ENCODE measurements around the gene NOL11.
"Not testable (repeated sequence)": the region's sequence is repeated elsewhere in the genome, so short reads cannot be mapped to it uniquely, and the experiment has no call there.

NOL11 gene

DNA sequence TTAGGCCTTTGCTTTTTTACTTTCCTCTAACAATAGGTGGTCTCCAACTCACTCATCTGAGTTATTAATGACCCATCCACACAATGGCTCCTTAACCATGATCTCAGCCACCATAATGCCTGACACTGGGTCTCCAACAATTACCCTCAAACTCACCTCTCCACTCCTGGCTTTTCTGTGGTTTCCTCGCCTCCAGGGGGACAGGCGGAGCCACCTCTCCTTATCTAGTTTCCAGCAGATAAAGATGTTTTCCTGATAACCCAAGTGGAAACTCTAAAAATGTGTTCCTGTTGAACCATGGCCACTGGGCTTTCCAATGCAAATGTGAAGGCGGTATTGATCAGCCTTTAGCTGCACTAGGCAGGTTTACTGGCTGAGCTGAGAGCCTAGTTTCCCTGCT lies 9.4 kb upstream of the NOL11 start:
- no peak for DNase-seq (ENCODE audit: low read depth)

DNA sequence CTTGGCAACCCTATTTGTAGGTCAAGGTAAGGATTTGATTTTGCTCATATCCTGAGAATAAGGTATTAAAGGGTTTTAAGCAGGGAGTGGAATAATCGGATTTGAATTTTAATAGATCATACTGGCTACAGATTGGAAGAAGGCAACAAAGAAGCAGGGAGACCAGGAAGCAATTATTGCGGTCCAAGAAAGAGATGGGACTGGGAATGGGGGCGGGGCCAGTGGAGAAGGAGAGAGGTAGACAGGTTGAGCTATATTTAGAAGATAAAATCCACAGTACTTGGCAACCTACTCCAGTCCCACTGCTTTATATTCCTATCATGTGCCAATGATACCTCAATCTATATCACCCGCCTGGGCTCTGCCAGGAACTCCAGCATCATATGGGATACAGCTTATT lies 5.8 kb upstream of the NOL11 start:
- no peak for DNase-seq (ENCODE audit: low read depth)

DNA sequence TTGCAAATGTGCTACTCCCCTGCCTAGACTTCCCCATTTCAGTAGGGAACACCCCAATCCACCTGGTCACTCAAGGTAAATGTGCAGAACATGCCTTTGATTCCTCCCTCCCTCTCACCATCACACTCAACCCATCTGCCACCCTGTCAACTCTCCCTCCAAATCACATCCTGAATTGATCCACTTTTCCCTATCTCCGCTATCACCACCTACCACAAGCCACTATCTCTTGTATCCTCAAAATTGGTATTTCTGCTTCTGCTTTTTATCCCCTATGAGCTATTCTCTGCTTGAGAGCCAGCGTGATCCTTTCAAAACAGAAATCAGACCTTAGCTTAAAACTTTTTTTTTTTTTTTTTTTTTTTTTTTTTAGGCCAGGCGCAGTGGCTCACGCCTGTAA lies 5.4 kb upstream of the NOL11 start:
- DNase-seq (ENCODE audit: low read depth) = no peak

DNA sequence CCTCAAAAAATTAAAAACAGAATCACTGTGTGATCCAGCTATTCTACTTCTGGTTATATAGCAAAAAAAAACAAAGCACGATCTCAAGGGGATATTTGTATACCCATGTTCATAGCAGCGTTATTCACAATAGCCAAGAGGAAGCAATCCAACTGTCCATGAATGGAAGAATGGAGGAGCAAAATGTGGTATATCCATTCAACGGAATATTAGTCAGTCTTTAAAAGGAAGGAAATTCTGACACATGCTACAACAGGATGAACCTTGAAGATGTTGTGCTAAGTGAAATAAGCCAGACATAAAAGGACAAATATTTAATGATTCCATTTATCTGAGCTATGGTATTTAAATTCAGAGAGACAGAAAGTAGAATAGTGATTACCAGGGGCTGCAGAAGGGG lies 4.6 kb upstream of the NOL11 start:
- no peak for DNase-seq (ENCODE audit: low read depth)

DNA sequence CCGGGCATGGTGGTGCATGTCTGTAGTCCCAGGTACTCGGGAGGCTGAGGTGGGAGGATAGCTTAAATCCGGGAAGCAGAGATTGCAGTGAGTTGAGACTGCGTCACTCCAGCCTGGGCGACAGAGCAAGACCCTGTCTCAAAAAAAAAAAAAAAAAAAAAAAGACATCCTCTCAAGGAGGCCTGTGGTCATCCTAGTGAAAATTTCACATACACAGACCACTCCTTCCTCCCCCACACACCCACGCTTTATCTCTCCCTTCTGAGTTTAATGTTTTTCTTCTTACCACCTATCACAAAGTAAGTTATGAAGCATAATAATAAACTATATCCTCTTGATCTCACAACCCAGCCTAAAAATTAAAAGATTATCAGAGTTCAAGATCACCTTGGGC lies 1.3 kb upstream of the NOL11 start:
- DNase-seq (ENCODE audit: low read depth) = no peak

DNA sequence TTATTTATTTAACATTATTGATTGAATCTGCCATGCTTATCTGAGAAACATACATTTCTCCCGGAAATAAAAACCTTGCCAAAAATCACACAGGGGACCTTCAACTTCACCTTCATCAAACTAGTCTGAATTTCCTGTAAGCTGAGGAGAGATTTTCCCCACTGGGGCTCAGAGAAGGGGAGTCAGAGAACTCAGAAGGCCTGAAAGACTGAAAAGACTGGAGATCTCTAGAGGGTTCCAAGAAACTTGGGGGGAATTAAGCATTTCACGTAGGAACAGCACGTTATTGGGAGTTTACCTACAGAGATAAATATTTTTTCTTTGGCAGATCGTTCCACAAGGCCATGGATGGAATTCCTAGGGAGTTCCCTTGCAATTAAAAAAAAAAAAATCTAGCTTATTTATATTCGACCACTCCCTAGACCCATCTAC lies 528 bp upstream of the NOL11 start:
- DNase-seq (ENCODE audit: low read depth) = no peak

DNA sequence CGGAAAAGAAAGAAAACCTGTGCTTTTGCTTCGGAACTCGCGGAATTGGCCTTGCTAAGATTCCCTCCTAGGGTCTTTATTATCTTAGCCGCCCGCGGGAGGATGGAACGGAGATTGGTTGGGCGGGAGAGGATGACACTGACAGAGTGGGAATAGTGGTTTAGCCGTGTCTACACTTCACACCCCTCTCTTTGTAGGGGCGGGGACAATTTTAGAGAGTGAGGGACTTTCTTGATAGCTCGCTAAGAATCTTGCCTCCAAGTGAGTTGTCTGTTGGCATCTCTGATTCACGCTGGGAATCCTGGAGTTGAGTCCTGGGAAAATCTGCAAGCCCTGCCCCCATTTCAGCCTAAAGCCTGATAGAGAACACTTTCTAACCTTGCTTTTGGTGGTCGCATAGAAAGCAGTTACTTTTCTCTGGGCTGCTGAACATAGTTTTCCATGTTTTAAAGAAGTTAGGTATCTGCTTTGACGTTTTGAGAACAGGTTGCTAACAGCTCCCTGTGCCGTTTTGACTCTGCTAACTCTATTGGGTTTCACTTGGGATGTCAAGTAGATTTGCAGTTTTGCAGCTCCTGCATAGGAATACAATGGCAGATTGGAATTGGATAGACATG lies 697 bp downstream of the NOL11 start:
- DNase-seq (ENCODE audit: low read depth) = no peak

DNA sequence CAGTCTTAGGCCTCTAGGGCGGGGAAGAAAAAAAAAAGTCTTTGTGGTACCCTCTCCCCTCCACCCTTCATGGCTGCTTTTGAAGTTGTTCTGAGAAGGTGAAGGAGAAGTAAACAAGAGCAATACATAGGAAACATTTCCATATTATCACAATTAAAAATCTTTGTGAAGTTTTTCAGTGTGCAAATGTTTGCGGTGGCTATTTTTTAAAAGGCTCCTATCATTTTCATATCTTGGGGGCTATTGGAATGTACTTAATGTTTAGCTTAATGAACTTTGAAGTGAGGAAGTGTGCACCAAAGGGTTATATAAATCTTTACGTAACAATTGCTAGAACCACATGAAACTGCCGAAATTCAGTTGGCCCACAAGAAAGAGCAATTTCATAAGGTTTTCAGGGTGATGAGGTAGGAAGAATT lies 7.6 kb downstream of the NOL11 start:
- DNase-seq (ENCODE audit: low read depth) = no peak

DNA sequence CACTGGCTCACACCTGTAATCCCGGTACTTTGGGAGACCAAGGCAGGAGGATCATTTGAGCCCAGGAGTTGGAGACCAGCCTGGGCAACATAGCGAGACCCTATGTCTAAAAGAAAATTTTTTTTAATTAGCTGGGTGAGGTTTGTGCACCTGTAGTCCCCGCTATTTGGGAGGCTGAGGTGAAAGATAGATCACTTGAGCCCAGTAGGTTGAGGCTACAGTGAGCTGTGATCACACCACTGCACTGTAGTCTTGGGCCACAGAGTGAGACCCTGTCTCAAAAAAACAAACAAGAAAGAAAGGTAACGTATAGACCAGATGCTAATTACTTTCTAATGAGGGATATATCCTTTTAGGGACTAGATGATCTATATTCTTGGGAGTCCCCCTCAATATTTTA lies 8.1 kb downstream of the NOL11 start:
- DNase-seq (ENCODE audit: low read depth) = no peak

DNA sequence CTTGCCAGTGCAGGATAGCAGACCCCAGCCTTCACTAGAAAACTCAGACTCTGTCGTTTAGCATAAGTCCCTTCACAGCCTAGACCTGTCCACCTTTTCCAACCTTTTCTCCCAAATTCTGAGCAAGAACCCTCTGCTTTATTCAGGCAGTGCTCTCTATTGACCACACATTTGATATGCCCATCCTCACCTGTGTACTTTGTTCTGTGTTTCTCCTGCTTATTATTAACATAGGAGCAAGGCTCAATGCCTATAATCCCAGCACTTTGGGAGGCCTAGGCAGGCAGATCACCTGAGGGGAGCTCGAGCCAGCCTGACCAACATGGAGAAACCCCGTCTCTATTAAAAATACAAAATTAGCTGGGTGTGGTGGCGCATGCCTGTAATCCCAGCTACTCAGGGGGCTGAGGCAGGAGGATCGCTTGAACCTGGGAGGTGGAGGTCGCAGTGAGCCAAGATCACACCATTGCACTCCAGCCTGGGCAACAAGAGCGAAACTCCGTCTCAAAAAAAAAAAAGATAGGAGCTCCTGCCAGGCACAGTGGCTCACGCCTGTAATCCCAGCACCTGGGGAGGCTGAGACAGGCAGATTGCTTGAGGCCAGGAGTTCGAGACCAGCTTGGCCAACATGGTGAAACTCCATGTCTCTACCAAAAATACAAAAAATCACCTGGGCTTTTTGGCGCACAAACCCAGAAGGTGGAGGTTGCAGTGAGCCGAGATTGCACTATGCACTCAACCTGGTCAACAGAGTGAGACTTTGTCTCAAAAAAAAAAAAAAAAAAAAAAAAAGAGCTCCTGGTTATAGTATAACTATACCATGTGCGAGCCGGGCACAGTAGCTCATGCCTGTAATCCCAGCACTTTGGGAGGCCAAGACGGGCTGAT lies 9.7 kb downstream of the NOL11 start:
- not testable (repeated sequence) for DNase-seq (ENCODE audit: low read depth)

DNA sequence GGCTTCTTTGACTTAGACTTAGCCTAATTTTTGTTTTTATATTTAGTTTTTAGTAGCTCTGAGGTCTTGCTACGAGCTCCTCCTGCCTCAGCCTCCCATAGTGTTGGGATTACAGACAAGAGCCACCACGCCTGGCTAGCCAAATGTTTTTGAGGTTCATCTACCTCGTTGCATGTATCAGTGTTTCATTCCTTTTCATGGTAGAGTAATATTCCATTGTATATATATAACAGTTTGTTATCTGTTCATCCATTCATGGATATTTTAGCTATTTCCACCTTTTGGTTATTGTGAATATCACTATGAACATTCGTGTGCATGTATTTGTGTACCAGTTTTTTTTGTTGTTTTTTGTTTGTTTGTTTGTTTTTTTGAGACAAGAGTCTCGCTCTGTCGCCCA lies 12.2 kb downstream of the NOL11 start:
- DNase-seq (ENCODE audit: low read depth) = no peak

DNA sequence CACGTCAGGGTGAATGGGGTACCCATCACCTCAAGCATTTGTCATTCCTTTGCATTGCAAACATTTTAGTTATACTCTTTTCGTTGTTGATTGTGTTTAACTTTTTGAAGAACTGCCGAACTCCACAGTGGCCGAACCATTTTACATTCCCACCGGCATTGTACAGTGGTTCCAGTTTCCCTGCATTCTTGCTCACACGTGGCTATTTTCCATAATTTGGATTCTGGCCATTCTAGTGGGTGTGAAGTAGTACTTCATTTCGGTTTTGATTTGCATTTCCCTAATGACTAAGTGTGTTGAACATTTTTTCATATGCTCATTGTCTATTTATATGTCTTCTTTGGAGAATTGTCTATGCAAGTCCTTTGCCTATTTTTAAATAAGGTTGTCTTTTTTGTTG lies 13.0 kb downstream of the NOL11 start:
- no peak for DNase-seq (ENCODE audit: low read depth)

DNA sequence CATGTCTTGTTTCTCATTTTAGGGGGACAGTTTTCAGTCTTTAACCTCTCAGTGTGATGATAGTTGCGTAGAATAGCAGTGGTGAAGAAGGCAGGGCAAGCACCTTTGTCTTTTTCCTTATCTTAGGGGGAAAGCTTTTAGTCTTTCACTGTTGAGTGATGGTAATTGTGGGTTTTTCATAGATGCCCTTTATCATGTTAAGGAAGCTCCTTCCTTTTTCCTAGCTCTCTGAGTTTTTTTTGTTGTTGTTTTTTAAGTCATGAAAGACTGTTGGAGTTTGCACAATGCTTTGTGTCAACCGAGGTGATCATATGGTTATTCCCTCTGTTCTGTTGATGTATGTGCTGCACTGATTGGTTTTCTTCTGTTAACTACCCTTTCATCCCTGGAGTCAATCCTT lies 15.7 kb downstream of the NOL11 start:
- DNase-seq (ENCODE audit: low read depth) = no peak

DNA sequence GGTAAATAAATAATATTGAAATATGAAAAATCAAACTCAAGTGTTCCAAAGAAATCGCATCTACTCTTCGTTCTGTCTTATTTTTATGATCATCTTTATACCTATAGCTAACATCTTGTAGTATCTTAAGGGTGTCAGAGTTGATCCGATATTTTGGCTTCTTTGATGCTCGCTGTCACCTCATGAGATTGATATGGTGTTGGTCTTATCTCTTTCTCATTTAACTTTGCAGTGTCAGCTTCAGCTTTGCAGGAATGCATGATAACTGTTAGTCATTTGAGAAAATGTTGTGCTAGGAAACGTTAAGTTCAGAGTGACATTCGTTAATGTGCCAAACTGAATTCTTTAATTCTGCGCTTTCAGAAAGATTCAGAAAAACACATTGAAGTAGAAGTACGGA lies 19.4 kb downstream of the NOL11 start:
- no peak for DNase-seq (ENCODE audit: low read depth)

DNA sequence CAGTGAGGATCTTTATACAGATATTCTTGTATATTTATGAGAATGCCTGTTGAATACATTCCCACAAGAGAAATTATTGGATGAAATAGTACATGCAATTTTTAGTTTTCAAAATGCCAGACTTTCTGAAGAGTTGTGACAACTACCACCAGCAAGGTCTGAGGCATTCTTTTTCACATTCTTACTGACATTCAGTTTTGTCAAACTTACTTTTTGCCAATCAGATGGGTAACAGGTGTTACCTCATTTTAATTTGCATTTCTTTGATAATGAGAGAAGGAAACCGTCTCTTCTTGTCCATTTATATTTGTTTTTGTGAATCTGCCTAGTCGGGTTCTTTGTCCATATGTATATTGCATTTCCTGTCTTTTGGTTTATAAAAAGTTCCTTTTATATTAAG lies 24.3 kb downstream of the NOL11 start:
- DNase-seq (ENCODE audit: low read depth) = no peak

DNA sequence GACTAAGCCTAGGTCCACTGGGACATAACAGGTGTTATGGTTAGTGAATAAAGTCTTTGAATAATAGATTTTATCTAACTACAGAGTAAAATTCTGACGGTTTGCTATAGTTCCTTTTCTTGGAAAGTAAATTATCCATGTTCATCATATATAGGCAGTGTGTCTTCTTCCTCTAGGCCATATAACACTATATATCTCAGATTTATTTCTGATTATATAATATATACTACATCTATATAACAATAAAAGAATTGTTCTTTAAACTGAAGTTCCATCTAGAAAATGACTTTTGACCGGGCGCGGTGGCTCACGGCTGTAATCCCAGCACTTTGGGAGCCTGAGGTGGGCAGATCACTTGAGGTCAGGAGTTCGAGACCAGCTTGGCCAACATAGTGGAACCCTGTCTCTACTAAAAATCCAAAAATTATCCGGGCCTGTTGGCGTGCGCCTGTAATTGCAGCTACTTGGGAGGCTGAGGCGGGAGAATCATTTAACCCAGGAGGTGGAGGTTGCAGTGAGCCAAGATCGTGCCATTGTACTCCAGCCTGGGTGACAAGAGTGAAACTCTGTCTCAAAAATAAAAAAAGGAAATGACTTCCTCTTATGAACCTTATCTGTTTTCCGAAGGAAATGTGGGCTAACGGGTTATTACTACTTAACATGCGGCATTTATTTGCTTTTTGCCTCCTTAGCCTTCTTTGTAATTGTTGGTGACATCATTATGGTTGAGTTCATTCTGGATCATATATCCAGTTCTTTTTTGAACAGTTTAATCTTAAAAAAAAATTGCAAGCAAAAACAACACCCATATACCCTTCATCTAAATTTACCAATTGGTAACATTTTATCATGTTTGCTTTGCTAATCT lies 29.2 kb downstream of the NOL11 start:
- DNase-seq (ENCODE audit: low read depth) = no peak

DNA sequence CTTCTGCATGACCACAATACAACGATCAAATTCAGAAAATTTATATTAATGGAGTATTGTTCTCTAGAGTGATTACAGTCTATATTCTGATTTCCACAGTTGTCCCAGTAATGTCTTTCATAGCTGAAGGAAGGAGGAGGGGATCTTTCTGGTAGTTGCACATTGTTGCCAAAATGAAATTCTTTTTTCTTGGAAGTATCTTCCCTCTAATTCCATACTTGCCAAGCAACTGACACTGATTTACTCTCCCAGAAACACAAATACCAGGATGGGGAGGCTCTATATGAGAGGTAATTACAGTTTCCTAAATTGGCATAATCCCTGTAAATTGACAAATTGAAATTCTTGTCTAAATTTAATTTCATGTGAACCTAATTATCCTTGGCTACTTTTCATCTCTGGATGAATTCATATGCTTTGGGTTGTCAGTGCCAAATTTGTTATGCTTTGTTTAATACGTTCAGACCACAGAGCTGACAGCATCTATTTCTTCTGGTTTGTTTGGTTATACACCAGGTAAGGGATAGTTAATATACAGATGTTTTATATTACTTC lies 30.0 kb downstream of the NOL11 start:
- no peak for DNase-seq (ENCODE audit: low read depth)

DNA sequence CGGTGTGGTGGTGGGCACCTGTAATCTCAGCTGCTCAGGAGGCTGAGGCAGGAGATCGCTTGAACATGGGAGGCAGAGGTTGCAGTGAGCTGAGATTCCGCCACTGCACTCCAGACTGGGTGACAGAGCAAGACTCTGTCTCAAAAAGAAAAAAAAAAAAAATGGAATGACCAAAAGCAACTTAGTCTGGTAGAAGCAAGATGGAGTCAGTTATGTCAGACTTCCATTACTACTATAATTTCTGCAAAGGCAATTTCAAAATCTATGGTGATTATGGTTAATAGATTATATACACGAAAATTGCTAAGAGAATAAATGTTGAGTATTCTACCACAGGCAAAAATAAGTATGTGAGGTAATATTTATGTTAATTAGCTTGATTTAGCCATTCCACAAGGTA lies 32.3 kb downstream of the NOL11 start:
- DNase-seq (ENCODE audit: low read depth) = no peak

DNA sequence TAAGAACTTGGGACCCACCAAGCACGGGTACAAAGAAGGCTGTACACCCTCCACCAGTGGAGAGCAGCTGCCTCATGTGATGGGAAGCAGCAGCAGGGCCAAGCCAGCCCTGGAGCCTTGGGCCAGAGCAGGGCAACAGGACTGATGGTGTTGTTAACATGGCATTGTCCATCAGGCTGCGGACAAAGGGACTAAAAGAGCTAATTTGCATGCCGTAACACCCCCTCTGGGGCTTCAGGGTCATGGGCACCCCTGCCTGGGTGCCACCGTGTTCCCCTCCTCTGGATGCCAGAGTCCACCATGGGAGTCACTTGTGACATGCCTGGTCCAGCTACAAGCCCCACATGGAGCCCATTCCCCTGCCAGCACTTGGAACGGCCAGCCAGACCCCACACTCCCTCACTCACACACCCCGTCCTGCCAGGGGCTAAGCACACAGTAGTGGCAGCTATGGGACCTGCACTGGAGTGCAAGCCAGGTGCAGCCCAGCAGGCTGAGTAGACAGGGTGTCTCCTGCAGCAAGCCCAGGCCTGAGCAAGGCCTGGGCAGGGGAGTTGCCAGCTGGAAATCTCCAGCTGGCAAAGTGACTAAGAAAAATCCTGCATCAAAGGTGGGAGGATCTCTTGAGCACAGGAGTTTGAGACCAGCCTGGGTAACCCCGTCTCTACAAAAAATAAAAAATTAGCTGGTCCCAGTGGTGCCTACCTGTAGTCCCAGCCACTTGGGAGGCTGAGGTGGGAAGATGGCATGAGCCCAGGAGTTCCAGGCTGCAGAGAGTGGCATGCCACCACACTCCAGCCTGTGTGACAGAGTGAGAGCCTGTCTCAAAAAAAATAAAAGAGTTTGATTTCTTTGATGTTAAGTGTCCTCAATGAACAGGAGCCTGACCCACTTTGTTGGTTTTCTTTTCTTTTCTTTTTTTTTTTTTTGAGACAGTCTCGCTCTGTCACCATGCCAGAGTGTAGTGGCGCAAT lies 33.7 kb downstream of the NOL11 start:
- no peak for DNase-seq (ENCODE audit: low read depth)

DNA sequence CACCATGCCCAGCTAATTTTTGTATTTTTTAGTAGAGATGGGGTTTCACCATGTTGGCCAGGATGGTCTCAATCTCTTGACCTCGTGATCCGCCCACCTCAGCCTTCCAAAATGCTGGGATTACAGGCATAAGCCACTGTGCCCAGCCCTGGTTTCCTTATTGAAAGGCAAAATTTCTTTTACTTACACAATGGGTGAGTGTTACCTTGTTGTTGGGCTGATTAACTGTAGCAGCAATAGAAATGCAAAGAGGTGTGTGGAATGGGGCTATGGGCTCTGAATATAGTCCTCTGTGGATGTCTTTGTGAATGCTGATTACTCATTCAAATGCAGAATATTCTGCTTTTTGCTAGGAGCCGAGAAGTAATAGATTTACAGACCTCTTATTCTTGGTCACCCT lies 34.4 kb downstream of the NOL11 start:
- DNase-seq (ENCODE audit: low read depth) = not testable (repeated sequence)

DNA sequence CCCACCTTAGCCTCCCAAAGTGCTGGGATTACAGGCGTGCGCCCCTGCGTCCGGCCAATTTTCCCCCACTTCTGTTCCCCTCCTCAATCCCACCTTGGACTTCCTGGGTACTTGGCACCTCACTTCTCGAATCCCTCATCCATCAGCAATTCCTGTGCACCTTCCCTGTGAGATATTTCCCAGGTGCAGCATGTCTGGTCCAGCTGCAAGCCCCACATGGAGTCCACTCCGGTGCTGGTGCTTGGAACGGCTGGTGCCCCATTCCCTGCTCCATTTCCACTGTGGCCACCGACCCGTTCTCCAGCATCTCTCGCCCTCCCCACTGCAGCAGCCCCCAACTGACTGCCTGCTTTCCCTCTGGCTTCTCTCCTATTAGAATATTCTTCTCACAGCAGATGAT lies 35.3 kb downstream of the NOL11 start:
- no peak for DNase-seq (ENCODE audit: low read depth)
